ENCODE data around the gene NPW.

The NPW gene

DNA sequence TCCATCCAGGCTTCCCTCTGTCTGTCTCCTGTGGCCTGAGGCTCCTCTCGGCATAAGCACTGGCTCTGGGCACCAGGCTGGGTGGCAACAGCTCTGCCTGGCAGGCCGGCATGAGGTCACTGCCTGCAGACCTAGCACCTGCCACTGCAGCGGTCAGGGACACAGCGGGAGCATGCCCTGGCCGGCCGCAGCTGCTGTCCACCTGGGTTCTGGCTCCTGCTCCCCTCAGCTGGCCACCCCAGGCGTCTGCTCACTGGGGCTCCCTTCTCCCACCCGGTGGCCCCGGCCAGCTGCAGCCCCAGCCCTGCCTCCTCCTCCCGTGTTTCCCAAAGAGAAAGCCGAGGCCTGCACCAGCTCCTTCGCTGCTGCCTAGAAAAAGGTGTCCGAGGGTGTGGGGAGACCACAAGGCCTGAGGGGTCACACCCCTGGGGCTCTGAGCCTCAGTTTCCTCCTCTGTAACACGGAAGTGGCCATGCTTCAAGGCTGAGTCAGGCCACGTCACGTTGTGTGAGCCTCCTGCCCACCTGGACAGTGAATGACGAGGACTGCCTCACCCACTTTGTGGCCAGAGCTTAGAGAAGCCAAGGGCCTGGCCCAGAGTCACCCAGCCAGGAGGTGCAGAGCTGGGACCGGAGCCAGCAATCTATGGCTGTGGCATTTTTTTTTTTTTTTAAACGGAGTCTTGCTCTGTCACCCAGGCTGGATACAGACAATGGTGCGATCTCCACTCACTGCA lies 21.4 kb downstream of the NPW start:
- FAIRE-seq (no peak), DNase-seq (ENCODE audit: insufficient read length) (no peak)
- TF ChIP-seq TAF1 (IDR thresholded peaks at IDR 0.05; ENCODE audit: borderline replicate concordance, low read depth, low read length) (no peak), POLR2A (IDR thresholded peaks at IDR 0.05; ENCODE audit: low read depth, low read length) (no peak), POLR2AphosphoS5 (IDR thresholded peaks at IDR 0.05; ENCODE audit: low read depth, low read length) (no peak)

- no peak for TF ChIP-seq POLR2A (IDR thresholded peaks at IDR 0.05; ENCODE audit: low read depth, low read length)
- no peak for TF ChIP-seq TAF1 (IDR thresholded peaks at IDR 0.05; ENCODE audit: borderline replicate concordance, low read depth, low read length)
- TF ChIP-seq POLR2AphosphoS5 (IDR thresholded peaks at IDR 0.05; ENCODE audit: low read depth, low read length), result no peak
- FAIRE-seq (no peak), DNase-seq (ENCODE audit: insufficient read length) (no peak)
Observed at GRCh38 chr16:2042171-2042985, 22.8 kb downstream of the NPW start.

DNA sequence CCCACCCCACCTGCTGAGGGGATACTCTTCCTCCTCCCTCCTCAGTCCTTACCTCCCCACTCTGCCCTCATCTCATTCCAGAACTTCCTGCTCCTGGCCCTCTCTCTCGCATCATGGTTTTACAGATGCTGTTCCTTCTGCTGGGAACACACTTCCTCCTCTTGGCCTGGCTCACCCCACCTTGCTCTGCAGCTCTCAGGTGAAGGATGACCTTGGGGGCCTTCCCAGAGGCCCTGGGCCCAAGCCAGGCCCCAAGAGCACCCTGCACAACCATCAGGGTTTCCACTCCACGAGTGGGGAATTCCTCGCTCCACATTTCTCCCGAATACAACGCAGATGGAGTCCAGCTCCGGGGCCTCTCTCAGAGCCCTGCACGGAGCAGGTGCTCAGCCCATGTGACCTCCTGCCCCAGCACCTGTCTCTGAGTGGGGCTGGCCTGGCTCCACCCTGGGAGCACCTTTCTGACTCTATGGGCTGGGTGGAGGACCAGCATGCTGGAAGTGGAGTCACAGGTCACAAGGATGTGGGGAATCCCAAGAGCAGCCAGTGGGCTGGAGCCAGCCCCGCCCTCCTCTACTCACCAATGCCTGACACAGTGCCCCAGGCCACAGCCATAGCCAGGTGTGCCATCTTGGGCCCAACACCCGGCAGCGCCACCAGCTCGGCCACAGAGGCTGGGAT lies 23.5 kb downstream of the NPW start:
- DNase-seq (ENCODE audit: insufficient read length) (no peak), FAIRE-seq (no peak)
- TF ChIP-seq POLR2AphosphoS5 (IDR thresholded peaks at IDR 0.05; ENCODE audit: low read depth, low read length) (no peak), POLR2A (IDR thresholded peaks at IDR 0.05; ENCODE audit: low read depth, low read length) (no peak), TAF1 (IDR thresholded peaks at IDR 0.05; ENCODE audit: borderline replicate concordance, low read depth, low read length) (no peak)

DNA sequence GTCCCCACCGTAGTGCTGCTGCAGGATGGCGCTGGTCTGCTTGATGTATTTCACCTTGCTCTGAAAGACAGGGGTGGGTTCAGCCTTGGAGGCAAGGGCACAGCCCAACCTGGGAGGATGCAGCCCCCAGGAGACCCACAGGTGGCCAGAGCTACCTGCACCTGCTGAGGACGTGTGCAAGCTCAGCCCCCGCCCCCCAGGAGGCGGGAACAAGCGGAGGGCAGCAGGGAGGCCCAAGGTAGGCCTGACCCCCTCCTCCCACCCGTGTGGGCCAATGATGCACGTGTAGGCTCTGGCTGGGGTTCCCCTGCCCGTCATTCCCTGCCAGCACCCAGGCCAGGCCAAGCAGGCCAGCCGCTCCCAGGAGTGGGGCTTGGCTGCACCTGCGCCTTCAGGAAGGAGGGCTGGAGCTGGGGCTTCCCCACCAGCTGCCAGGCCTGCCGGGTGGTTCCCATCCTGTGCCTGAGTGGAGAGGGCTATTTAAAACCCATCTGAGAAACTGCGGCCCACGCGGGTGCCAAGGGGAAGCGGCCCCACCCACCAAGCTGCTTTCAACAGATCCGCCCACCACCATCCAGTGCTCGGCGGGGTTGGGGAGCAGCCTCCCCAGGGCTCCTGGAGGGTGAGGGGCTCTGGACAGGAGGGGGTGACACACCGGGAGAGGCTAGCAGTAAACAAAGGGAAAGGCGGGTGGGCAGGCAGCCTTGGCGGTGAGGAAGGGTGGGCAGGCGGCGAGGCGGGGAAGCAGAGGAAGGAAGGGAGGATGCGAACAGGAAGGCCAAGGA lies 24.3 kb downstream of the NPW start:
- TF ChIP-seq POLR2A (IDR thresholded peaks at IDR 0.05; ENCODE audit: low read depth, low read length) (no peak), TAF1 (IDR thresholded peaks at IDR 0.05; ENCODE audit: borderline replicate concordance, low read depth, low read length) (no peak)
- FAIRE-seq (peak; percentile 30), DNase-seq (ENCODE audit: insufficient read length) (no peak)

GRCh38 chr16:2044541-2044940 lies 25.0 kb downstream of the NPW start:
- FAIRE-seq (no peak), DNase-seq (ENCODE audit: insufficient read length) (no peak)
- TF ChIP-seq POLR2AphosphoS5 (IDR thresholded peaks at IDR 0.05; ENCODE audit: low read depth, low read length) (no peak), TAF1 (IDR thresholded peaks at IDR 0.05; ENCODE audit: borderline replicate concordance, low read depth, low read length) (no peak), POLR2A (IDR thresholded peaks at IDR 0.05; ENCODE audit: low read depth, low read length) (no peak)

GRCh38 chr16:2045965-2046892 lies 26.6 kb downstream of the NPW start:
- TF ChIP-seq POLR2AphosphoS5 (IDR thresholded peaks at IDR 0.05; ENCODE audit: low read depth, low read length) (no peak), TAF1 (IDR thresholded peaks at IDR 0.05; ENCODE audit: borderline replicate concordance, low read depth, low read length) (no peak), POLR2A (IDR thresholded peaks at IDR 0.05; ENCODE audit: low read depth, low read length) (no peak)
- no peak for FAIRE-seq

GRCh38 chr16:2046893-2047329 lies 27.3 kb downstream of the NPW start:
- DNase-seq (ENCODE audit: insufficient read length) (no peak), FAIRE-seq (no peak)
- TF ChIP-seq TAF1 (IDR thresholded peaks at IDR 0.05; ENCODE audit: borderline replicate concordance, low read depth, low read length) (no peak), POLR2AphosphoS5 (IDR thresholded peaks at IDR 0.05; ENCODE audit: low read depth, low read length) (no peak), POLR2A (IDR thresholded peaks at IDR 0.05; ENCODE audit: low read depth, low read length) (no peak)

More at GRCh38 chr16:2045965-2046892, 26.6 kb downstream of the NPW start:
- no peak for DNase-seq (ENCODE audit: insufficient read length)

- DNase-seq (ENCODE audit: insufficient read length) (peak; percentile 99), FAIRE-seq (peak; percentile 96)
- no peak for TF ChIP-seq POLR2AphosphoS5 (IDR thresholded peaks at IDR 0.05; ENCODE audit: low read depth, low read length)
- TF ChIP-seq TAF1 (IDR thresholded peaks at IDR 0.05; ENCODE audit: borderline replicate concordance, low read depth, low read length), result no peak
- peak; percentile 65; the same call in 1 of the 2 replicates for TF ChIP-seq POLR2A (IDR thresholded peaks at IDR 0.05; ENCODE audit: low read depth, low read length)
Observed at GRCh38 chr16:2047330-2048115, 27.9 kb downstream of the NPW start, which contains the start of the genes NTHL1 and TSC2. Gene NTHL1 (minus strand): TSS chr16:2047834. CDS start chr16:2047823, 11 bp downstream. Gene TSC2 (plus strand): TSS chr16:2047985. CDS start chr16:2048616, 631 bp downstream.

- TF ChIP-seq TAF1 (IDR thresholded peaks at IDR 0.05; ENCODE audit: borderline replicate concordance, low read depth, low read length) (no peak), POLR2AphosphoS5 (IDR thresholded peaks at IDR 0.05; ENCODE audit: low read depth, low read length) (no peak)
- FAIRE-seq (no peak), DNase-seq (ENCODE audit: insufficient read length) (no peak)
Observed at GRCh38 chr16:2048116-2048543, 28.5 kb downstream of the NPW start.
